T-helper 9 cell (primary cell): ENCODE results near the gene ZNF205.
"Not testable (repeated sequence)": the region's sequence is repeated elsewhere in the genome, so short reads cannot be mapped to it uniquely, and the experiment has no call there.

Experiments
- DNase-seq: peaks from one replicate; pipeline ENCODE4 v3.0.0-alpha.2; 2020

Gene ZNF205

GRCh38 chr16:3135126-3135715, 22.8 kb downstream of the ZNF205 start:
- no peak for DNase-seq

GRCh38 chr16:3137267-3137666, 24.9 kb downstream of the ZNF205 start:
- no peak for DNase-seq

GRCh38 chr16:3138342-3138741, 26.0 kb downstream of the ZNF205 start:
- no peak for DNase-seq

GRCh38 chr16:3138823-3139426, 26.5 kb downstream of the ZNF205 start:
- DNase-seq, result no peak

GRCh38 chr16:3139561-3139960, 27.2 kb downstream of the ZNF205 start:
- not testable (repeated sequence) for DNase-seq

GRCh38 chr16:3140603-3141427, 28.4 kb downstream of the ZNF205 start:
- no peak for DNase-seq

- DNase-seq, result no peak
Measured at GRCh38 chr16:3141781-3142311, 29.5 kb downstream of the ZNF205 start.

- no peak for DNase-seq
Measured at GRCh38 chr16:3142327-3142726, 29.9 kb downstream of the ZNF205 start.

GRCh38 chr16:3142770-3143169, 30.4 kb downstream of the ZNF205 start:
- DNase-seq, result no peak

GRCh38 chr16:3143189-3143588, 30.8 kb downstream of the ZNF205 start:
- no peak for DNase-seq

- no peak for DNase-seq
Measured at GRCh38 chr16:3143598-3144320, 31.4 kb downstream of the ZNF205 start.

- DNase-seq, result no peak
Measured at GRCh38 chr16:3144321-3144983, 32.1 kb downstream of the ZNF205 start.

GRCh38 chr16:3145151-3145550, 32.8 kb downstream of the ZNF205 start:
- DNase-seq, result no peak

GRCh38 chr16:3145660-3146059, 33.3 kb downstream of the ZNF205 start:
- DNase-seq, result no peak

- no peak for DNase-seq
Measured at GRCh38 chr16:3147046-3147756, 34.8 kb downstream of the ZNF205 start.

GRCh38 chr16:3147757-3148104, 35.3 kb downstream of the ZNF205 start:
- DNase-seq, result no peak

- DNase-seq, result no peak
Measured at GRCh38 chr16:3148256-3149192, 36.1 kb downstream of the ZNF205 start.

- DNase-seq, result no peak
Measured at GRCh38 chr16:3149193-3149530, 36.8 kb downstream of the ZNF205 start.

GRCh38 chr16:3149630-3150345, 37.4 kb downstream of the ZNF205 start:
- peak; percentile 42 for DNase-seq
